GM19240 (cell line): ENCODE measurements around the gene RASSF4.

Experiments used
- DNase-seq: peaks from one replicate; pipeline ENCODE4 v3.0.0; 2011; ENCODE audit warnings: low spot score; ENCODE audit not compliant: insufficient read length

Gene RASSF4

DNA sequence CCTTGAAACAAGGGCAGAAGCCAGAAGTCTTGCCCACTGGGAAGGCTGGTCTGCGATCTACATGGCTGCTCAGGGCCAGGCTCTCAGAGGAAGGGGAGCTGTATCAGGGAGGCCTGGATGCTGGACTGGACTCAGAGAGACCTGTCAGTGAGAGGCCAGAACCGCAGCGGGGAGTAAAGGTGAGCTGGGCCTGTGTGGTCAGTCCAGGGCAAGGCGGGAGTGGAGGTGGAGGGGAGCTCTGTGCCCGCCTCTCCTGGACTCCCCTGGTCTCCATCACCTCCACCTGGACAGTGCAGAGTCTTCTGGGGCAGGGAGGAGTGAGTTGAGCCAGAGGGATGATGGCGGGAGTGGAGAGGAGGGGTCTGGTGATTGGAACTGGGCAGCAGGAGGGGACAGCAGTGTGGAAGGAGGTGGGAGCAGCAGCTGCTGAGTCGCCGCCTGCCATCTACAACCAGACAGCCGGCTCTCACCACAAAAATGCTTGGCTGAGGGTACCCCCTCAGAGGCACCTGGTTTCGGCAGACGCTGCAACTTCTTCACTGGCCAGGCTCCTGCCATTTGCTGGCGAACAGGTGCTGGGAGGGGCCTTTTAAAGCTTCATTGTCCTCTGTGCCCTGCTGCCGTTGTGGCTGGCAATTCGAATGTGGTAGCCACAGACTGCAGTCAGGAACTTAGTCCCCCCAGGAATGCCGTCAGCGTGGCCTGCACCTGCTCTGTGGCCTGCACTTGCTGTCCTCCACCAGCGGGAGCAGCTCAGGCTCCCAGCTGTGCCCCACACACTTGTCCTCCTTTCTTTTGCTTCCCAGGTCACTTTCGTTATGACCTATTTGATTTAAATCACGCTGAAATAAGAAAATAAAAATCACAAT, 3.5 kb downstream of the RASSF4 start:
- no peak for DNase-seq

DNA sequence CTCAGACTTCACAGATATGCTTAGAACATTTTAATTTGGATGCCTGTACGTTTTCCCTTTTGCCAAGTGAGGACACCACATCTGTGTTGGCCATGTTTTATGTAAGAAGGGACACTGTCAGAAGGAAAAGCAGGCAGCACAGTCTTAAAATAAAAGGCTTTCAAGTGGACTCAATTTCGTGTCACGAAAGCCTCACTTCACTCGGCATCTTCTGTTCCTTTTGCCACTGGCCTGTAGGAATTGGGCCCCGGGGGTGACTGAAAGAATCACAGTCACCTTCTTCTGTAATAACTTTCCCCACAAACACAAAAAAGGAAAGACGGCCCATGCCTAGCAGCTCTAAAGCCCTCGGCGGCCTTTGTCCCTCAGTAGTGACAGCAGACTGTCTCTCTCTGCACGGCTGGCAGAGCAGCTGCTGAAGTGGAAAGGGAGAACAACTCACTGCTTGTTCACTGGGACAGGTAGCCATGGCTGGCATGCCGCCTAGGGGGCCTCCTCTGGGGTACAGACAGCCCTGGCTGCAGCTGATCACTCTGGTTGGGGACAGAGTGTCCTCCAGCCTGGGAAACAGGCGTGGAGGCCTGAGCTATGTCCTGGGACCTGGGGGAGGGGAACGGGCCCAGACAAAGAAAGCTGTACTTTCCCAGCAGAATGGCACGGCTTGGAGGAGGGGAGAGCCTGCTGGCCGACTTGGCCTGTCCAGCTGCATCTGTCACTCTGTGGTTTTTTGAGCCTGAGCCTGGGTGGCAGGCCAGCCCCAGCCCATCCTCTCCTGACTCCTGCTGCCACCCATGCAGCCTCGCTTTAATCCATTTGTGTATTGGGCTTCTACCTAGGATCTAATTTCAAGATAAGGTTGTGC, 4.4 kb downstream of the RASSF4 start:
- no peak for DNase-seq

DNA sequence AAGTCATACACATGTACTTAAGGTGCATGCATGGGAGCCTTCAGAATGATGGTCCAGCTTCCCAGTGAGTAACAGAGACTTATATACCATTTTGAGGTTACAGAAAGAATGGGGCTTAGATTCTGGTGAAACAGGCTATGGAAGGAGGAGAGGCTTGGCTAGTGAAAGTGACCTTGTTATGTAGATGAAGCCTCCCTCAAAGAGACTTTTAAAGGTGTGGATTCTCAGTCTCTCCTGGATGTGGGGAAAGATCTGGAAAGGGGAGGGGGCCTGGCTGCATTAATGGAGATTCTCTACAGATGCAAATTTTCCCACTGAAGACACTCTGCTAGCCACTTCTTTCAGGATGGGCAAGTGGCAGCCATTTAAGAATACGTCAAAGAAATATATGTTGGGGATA, 5.5 kb downstream of the RASSF4 start:
- DNase-seq, result no peak

- no peak for DNase-seq
Observed at GRCh38 chr10:44965651-44966097, 6.1 kb downstream of the RASSF4 start.

- DNase-seq, result no peak
Observed at GRCh38 chr10:44966129-44966815, 6.7 kb downstream of the RASSF4 start.

GRCh38 chr10:44966816-44967509, 7.4 kb downstream of the RASSF4 start:
- DNase-seq, result no peak

DNA sequence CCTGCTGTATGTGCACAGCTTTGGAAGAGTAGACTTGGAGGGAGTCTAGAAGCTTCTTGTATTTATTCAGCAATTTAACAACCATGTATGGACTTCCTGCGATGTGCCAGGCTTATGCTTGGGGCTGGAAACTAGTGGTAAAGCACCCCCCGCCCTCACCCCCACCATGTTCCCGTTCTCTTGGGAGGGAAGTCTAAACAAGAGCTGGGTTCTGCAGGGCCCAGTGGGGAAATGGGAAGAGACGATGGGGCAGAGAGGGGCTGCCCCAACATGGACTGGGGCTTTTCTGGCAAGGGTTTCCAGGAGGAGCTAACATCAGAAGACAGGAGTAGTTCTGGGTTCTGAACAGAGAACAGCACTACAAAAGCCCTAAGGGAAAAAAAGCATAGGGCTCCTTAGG, 8.0 kb downstream of the RASSF4 start:
- DNase-seq, result no peak

- DNase-seq, result no peak
Observed at GRCh38 chr10:44968091-44968490, 8.5 kb downstream of the RASSF4 start.

GRCh38 chr10:44968500-44969400, 9.1 kb downstream of the RASSF4 start:
- DNase-seq, result no peak

DNA sequence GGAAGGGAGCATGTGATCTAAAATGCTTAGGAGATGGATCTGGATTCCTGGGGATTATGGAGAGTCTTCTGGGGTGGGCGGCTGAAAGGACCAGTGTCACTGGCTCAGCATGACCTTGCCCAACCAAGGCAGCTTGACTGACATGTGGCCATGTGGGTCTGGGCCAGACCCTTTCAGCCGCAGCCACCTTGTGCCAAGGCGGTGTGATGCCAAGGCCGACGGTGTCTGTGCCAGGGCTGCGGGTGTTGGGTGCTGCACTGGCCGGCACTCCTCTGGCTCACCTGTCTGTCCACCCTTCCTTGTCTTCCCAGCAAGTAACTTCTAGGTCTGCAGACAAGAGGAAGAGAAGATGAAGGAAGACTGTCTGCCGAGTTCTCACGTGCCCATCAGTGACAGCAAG, 10.3 kb downstream of the RASSF4 start:
- no peak for DNase-seq

- no peak for DNase-seq
Observed at GRCh38 chr10:44970812-44971395, 11.3 kb downstream of the RASSF4 start.

GRCh38 chr10:44971434-44971833, 11.8 kb downstream of the RASSF4 start:
- DNase-seq, result no peak

GRCh38 chr10:44971935-44972757, 12.5 kb downstream of the RASSF4 start:
- DNase-seq, result no peak

DNA sequence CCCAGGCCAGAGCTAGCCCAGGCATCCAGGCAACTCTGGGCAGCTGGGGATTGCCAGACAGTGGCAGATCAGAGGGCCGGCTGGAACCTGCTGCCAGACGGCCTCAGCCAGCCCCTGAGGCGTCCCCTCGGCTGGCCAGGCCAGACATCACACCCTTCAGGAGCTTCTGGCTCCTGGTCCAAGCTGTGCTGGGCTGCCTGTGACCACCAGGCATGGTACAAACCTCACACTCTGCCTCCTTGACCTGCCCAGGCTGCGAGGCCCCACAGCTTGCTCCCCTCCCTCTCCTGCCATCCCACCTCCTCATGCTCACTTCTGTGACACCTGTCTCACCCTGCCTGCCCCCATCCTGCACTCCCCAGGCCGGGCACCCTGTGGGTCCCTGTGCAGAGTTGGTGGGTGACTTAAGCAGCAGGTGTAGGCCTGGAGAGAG, 13.3 kb downstream of the RASSF4 start:
- no peak for DNase-seq

DNA sequence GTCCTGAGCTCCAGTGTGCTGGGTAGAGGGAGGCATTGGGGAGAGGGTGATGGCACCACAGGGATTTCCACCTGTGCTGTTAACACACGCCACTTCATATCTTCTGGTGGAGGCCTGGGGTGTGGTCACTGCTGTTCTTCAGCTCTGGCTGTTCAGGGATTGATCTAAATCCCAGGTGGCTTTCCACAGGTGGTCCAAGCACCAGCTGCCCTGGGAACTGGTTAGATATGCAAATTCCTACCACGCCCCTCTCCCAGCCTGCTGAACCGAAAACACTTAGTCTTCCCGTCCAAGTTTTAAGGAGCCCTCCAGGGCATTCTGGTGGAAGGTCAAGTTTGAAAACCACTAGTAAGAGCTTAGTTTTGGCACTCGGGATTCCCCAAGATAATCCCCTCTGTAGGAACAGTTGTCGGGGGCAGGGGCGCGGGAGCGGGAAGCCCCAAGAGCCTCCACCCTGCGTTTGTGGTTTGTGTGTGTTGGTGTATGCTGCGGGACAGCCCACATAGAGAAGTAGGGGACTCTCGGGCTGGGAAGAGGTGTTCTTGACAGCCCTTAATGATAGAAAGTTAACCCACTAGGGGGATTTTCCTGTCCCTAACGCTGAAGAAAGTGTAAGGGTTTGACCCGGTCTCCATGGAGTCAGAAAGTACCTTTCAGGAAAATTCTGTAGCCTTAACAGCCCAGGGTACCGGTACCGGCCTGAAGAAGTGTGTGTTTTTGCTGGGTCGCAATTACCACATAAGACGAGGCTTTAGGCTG, 13.9 kb downstream of the RASSF4 start:
- no peak for DNase-seq

GRCh38 chr10:44974082-44974627, 14.6 kb downstream of the RASSF4 start:
- DNase-seq, result no peak

GRCh38 chr10:44974628-44975430, 15.2 kb downstream of the RASSF4 start:
- peak; percentile 51 for DNase-seq
